Spleen (tissue), 7 donors: ENCODE measurements around the gene DOCK4.

Experiments
- CTCF ChIP-seq, 11 experiments: fragments of 200-600 bp in 7 of 11; fragments of 450-650 bp in 4 of 11; sonication (generic) in 4 of 11; IDR thresholded peaks in 8 of 11; conservative IDR thresholded peaks in 3 of 11; 1 replicate in 7 of 11; 2 replicates in 4 of 11; pipeline versions ENCODE4 v1.4.0 to v1.8.0; 2016 to 2021; ENCODE audit warnings: antibody characterized with exemption in 11 of 11, inconsistent platforms in 4 of 11, mild to moderate bottlenecking in 1 of 11
- POLR2A ChIP-seq, 3 donors: fragments of 450-650 bp; IDR thresholded peaks; one replicate each; pipeline ENCODE4 v1.5.1; 2017; ENCODE audit warnings: antibody characterized with exemption in 3 of 3, mild to moderate bottlenecking in 1 of 3
- POLR2AphosphoS5 ChIP-seq, 3 donors: sonication (generic); formaldehyde crosslinking; IDR thresholded peaks; one replicate each; pipeline ENCODE4 v1.5.1; 2017; ENCODE audit warnings: antibody characterized with exemption in 3 of 3
- donor health status: DM: no; HTN: no; CAD: no; lungs with moderate emphysema.
- donor health status: DM: no; HTN: no; CAD: no.
- donor health status: DM: no; HTN: no; CAD: no.

- TF ChIP-seq CTCF (IDR thresholded peaks at IDR 0.05 in 8 of 11, conservative IDR thresholded peaks at IDR 0.05 in 3 of 11) = no peak
- no peak for TF ChIP-seq POLR2A (IDR thresholded peaks at IDR 0.05)
- TF ChIP-seq POLR2AphosphoS5 (IDR thresholded peaks at IDR 0.05) = no peak
Measured at GRCh38 chr7:112147793-112148361, 58.3 kb downstream of the DOCK4 start.
